Pons (tissue), 1 donor: Measurements from ENCODE around the gene NUCB1.
A peak's percentile ranks its signal among the peaks of the same experiment; 100 is the strongest.

Source experiments
- DNase-seq: peaks from one replicate; pipeline ENCODE4 v3.0.0-alpha.2; 2016; ENCODE audit warnings: low spot score

NUCB1 gene

GRCh38 chr19:48962849-48963165 is 62.7 kb downstream of the NUCB1 start:
- no peak for DNase-seq

- DNase-seq = peak; percentile 71
These were observed 63.5 kb downstream of the NUCB1 start for GRCh38 chr19:48963371-48964204.

GRCh38 chr19:48964205-48965039 is 64.3 kb downstream of the NUCB1 start:
- peak; percentile 61 for DNase-seq

- DNase-seq = peak; percentile 97
These were observed 65.1 kb downstream of the NUCB1 start, which contains the start of gene FTL for GRCh38 chr19:48965040-48965805. Gene FTL (plus strand): TSS chr19:48965309. CDS start chr19:48965508, 199 bp downstream.

GRCh38 chr19:48965806-48966540 is 65.9 kb downstream of the NUCB1 start:
- peak; percentile 90 for DNase-seq

- DNase-seq = peak; percentile 44
These were observed 66.6 kb downstream of the NUCB1 start for GRCh38 chr19:48966541-48967345.

GRCh38 chr19:48967346-48968178 is 67.5 kb downstream of the NUCB1 start:
- peak; percentile 89 for DNase-seq

- no peak for DNase-seq
These were observed 68.1 kb downstream of the NUCB1 start for GRCh38 chr19:48968179-48968661.

- no peak for DNase-seq
These were observed 68.7 kb downstream of the NUCB1 start for GRCh38 chr19:48968813-48969218.

GRCh38 chr19:48969276-48970138 is 69.4 kb downstream of the NUCB1 start:
- DNase-seq = no peak

GRCh38 chr19:48970139-48970766 is 70.1 kb downstream of the NUCB1 start:
- no peak for DNase-seq

GRCh38 chr19:48970923-48971395 is 70.8 kb downstream of the NUCB1 start:
- peak; percentile 77 for DNase-seq
